Activated naive CD4-positive, alpha-beta T cell treated with anti-CD3 and anti-CD28 coated beads, Interleukin-2, amount 10 ng/mL, durations not matched to agents 7 days and 5 days (primary cell): ENCODE data around the gene BICC1.
"Not testable (repeated sequence)": the region's sequence is repeated elsewhere in the genome, so short reads cannot be mapped to it uniquely, and the experiment has no call there.

Source experiments
- CTCF ChIA-PET: fragments of 350-600 bp; sonication (Branson Sonifier 250); formaldehyde crosslinking; loops from one replicate; lab custom pipeline; 2021; ENCODE audit warnings: antibody characterized with exemption; lab: Charles Lee
- DNase-seq: peaks from one replicate; pipeline ENCODE4 v3.0.0-alpha.2; 2020
- H3K27ac Mint-ChIP-seq: one replicate; pipeline ENCODE4 v1.8.0; 2021; ENCODE audit warnings: mild to moderate bottlenecking, moderate library complexity, mixed read lengths
- H3K27me3 Mint-ChIP-seq: one replicate; pipeline ENCODE4 v1.8.0; 2021; ENCODE audit warnings: mild to moderate bottlenecking, mixed read lengths
- H3K36me3 Mint-ChIP-seq: one replicate; pipeline ENCODE4 v1.8.0; 2021; ENCODE audit warnings: mixed read lengths
- H3K4me1 Mint-ChIP-seq: one replicate; pipeline ENCODE4 v1.8.0; 2021; ENCODE audit warnings: mixed read lengths
- H3K4me3 Mint-ChIP-seq: one replicate; pipeline ENCODE4 v1.8.0; 2021; ENCODE audit warnings: mild to moderate bottlenecking, moderate library complexity, mixed read lengths
- H3K9me3 Mint-ChIP-seq: one replicate; pipeline ENCODE4 v1.8.0; 2021; ENCODE audit warnings: mixed read lengths

Gene BICC1

GRCh38 chr10:58588673-58589265 lies 76.1 kb downstream of the BICC1 start:
- no peaks in the 10 kb centered on the region for H3K4me1 Mint-ChIP-seq
- no peak overlapping the region for H3K4me3 Mint-ChIP-seq
- no peaks in the 10 kb centered on the region for H3K36me3 Mint-ChIP-seq
- no peaks in the 10 kb centered on the region for H3K27me3 Mint-ChIP-seq
- no peak for DNase-seq
- H3K9me3 Mint-ChIP-seq, result no peaks in the 10 kb centered on the region
- CTCF ChIA-PET, result no interaction called here
- no peak overlapping the region for H3K27ac Mint-ChIP-seq

- Mint-ChIP-seq H3K4me1 (no peaks in the 10 kb centered on the region), H3K4me3 (no peak overlapping the region), H3K27ac (no peak overlapping the region), H3K36me3 (no peaks in the 10 kb centered on the region), H3K9me3 (no peaks in the 10 kb centered on the region), H3K27me3 (no peaks in the 10 kb centered on the region)
- DNase-seq, result no peak
- CTCF ChIA-PET, result interaction anchor here (1.1 kb wide), 1 partner anchor 291 kb away, joined by 5 read pairs; no protein-coding TSS in a partner anchor
These were observed 77.6 kb downstream of the BICC1 start for GRCh38 chr10:58590152-58590840.

GRCh38 chr10:58590924-58591323 lies 78.3 kb downstream of the BICC1 start:
- H3K36me3 Mint-ChIP-seq, result no peaks in the 10 kb centered on the region
- H3K27me3 Mint-ChIP-seq, result no peaks in the 10 kb centered on the region
- DNase-seq, result no peak
- H3K9me3 Mint-ChIP-seq, result no peaks in the 10 kb centered on the region
- no peaks in the 10 kb centered on the region for H3K4me1 Mint-ChIP-seq
- CTCF ChIA-PET, result no interaction called here
- H3K4me3 Mint-ChIP-seq, result no peak overlapping the region
- no peak overlapping the region for H3K27ac Mint-ChIP-seq

DNA sequence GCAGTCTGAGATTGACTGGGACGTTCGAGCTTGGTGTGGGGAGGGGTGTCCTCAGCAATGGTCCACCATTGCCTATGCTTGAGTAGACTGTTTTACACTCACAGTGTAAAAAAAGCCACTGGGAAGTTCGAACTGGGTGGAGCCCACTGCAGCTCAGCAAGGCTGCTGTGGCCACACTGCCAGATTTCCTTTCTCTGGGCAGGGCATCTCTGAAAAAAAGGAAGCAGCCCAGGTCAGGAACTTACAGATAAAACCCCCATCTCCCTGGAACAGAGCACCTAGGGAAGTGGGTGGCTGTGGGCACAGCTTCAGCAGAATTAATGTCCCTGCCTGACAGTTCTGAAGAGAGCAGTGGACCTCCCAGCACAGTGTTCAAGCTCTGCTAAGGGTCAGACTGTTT lies 80.3 kb downstream of the BICC1 start:
- no peak for DNase-seq
- no peak overlapping the region for H3K4me3 Mint-ChIP-seq
- H3K9me3 Mint-ChIP-seq, result peaks cover 4% of the 10 kb centered on the region
- H3K27ac Mint-ChIP-seq, result no peak overlapping the region
- H3K27me3 Mint-ChIP-seq, result no peaks in the 10 kb centered on the region
- no peaks in the 10 kb centered on the region for H3K36me3 Mint-ChIP-seq
- no peaks in the 10 kb centered on the region for H3K4me1 Mint-ChIP-seq
- CTCF ChIA-PET, result no interaction called here

DNA sequence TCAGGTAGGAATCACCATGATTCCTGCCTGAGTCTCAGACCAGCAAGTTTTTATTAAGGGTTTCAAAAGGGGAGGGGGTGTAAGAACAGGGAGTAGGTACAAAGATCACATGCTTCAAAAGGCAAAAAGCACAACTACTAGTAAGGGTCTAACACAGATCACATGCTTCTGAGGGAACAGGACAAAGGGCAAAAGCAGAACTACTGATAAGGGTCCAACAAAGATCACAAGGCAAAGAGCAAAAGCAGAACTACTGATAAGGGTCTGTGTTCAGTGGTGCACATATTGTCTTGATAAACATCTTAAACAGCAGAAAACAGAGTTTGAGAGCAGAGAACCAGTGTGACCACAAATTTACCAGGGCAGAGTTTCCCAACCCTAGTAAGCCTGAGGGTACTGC lies 84.5 kb downstream of the BICC1 start:
- not testable (repeated sequence) for H3K27ac Mint-ChIP-seq, H3K36me3 Mint-ChIP-seq

DNA sequence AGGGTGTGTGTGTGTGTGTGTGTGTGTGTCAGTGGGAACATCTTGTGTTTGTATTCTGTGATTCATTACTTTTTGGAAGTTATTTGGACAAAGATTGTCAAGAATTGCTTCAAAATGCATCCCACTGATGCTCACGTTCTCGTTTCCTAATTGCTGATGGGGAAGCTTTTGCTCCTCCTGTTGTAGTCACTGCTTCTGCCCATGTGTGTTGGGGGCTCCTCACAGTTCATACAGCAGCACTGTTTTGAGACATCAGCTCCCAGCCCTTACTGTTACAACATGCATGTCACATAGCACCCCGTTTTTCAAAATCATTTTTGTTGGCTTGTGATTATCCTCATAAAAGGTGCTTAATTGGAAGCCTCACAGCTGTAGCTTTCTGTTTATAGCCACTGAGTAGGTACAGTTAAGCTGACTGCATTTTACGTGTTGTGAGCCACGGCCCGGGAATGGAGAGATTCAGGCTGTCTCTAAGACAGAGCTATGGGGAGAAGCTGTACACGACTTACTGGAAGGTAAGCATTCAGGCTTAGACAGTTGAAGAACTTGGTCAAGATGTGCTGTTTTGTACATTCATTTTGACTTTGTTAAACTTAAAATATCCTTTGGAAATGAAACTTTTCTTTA lies 87.4 kb downstream of the BICC1 start:
- Mint-ChIP-seq H3K36me3 (no peaks in the 10 kb centered on the region), H3K9me3 (peaks cover 4% of the 10 kb centered on the region), H3K4me3 (no peak overlapping the region), H3K27ac (no peak overlapping the region), H3K4me1 (no peaks in the 10 kb centered on the region), H3K27me3 (no peaks in the 10 kb centered on the region)
- CTCF ChIA-PET, result no interaction called here
- DNase-seq, result no peak

More for the DNA sequence above, 84.5 kb downstream of the BICC1 start:
- H3K4me3 Mint-ChIP-seq, H3K9me3 Mint-ChIP-seq, H3K27me3 Mint-ChIP-seq, H3K4me1 Mint-ChIP-seq, CTCF ChIA-PET, DNase-seq: not testable (repeated sequence)

GRCh38 chr10:58608351-58608750 lies 95.7 kb downstream of the BICC1 start:
- no peaks in the 10 kb centered on the region for H3K4me1 Mint-ChIP-seq
- no peak overlapping the region for H3K4me3 Mint-ChIP-seq
- no peaks in the 10 kb centered on the region for H3K36me3 Mint-ChIP-seq
- no peak overlapping the region for H3K27ac Mint-ChIP-seq
- no peak for DNase-seq
- no peaks in the 10 kb centered on the region for H3K27me3 Mint-ChIP-seq
- no peaks in the 10 kb centered on the region for H3K9me3 Mint-ChIP-seq
- CTCF ChIA-PET, result no interaction called here

- DNase-seq, result no peak
- no peak overlapping the region for H3K27ac Mint-ChIP-seq
These were observed 96.3 kb downstream of the BICC1 start for GRCh38 chr10:58608826-58609531.

DNA sequence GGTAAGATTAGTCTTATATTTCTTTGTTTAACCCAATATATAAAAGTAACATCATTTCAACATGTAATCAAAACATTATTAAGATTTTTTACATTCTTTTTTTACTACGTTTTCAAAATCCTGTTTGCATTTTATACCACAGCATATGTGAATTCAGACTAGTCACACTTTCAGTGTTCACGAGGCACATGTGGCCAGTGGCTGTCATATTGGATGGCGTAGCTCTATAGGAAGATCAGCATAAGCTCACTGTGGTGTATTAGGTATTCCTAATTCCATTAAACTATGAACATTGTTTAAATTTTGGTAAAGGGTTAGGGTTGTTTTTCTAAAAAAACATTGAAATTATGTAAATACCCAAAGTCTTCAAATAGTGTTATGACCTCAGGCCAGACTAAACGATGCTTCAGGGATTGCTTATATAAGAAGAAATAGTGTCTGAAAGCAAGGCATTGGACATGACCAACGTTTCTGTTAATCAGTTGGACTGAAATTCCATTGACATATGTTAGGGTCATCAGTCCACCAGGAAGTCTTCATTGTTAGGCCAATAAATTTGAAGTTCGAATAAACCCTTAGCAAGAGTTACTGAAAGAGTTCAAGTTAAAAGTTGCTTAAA lies 97.0 kb downstream of the BICC1 start:
- H3K36me3 Mint-ChIP-seq, result no peaks in the 10 kb centered on the region

More at GRCh38 chr10:58608826-58609531, 96.3 kb downstream of the BICC1 start:
- H3K9me3 Mint-ChIP-seq, result no peaks in the 10 kb centered on the region
- no peak overlapping the region for H3K4me3 Mint-ChIP-seq
- no peaks in the 10 kb centered on the region for H3K4me1 Mint-ChIP-seq
- CTCF ChIA-PET, result no interaction called here
- H3K27me3 Mint-ChIP-seq, result no peaks in the 10 kb centered on the region
- no peaks in the 10 kb centered on the region for H3K36me3 Mint-ChIP-seq

DNA sequence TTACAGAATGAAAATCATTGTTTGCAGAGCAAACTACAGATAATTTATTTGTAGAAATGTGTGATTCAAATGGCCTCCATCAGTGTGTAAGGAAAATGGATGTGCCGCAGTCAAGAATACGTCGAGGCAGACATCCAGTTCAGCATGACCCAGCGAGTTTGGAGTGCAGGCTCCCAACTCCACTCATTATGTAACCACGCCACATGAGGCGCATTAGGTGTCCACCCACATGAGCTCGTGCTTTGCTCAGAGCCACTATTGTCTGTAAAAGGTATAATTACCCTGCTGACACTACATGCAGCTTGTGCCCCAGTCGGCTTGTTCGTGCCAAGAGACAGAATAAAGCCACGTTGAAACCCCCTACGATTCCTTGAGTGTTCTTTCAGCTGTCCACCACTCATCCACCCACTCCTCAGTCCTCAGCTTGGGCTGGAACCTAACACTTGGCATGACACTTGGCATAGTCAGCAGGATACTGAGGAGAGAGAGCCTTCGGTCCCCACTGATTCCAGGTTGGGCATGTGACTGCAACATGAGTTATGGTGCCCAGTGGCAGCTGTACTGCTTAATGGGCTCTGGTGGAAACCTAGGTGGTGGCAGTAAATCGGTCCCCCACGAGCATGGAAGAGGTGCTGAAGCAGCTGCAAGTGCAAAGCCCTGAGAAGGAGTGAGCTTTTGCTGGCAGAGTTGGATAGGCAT lies 102.7 kb downstream of the BICC1 start:
- no peak for DNase-seq
- Mint-ChIP-seq H3K9me3 (no peaks in the 10 kb centered on the region), H3K27me3 (no peaks in the 10 kb centered on the region), H3K27ac (no peak overlapping the region), H3K4me1 (no peaks in the 10 kb centered on the region), H3K4me3 (no peak overlapping the region), H3K36me3 (no peaks in the 10 kb centered on the region)
- CTCF ChIA-PET, result no interaction called here

More for the DNA sequence above, 97.0 kb downstream of the BICC1 start:
- Mint-ChIP-seq H3K27ac (no peak overlapping the region), H3K9me3 (no peaks in the 10 kb centered on the region), H3K4me3 (no peak overlapping the region), H3K27me3 (no peaks in the 10 kb centered on the region), H3K4me1 (no peaks in the 10 kb centered on the region)
- DNase-seq, result no peak
- CTCF ChIA-PET, result no interaction called here

DNA sequence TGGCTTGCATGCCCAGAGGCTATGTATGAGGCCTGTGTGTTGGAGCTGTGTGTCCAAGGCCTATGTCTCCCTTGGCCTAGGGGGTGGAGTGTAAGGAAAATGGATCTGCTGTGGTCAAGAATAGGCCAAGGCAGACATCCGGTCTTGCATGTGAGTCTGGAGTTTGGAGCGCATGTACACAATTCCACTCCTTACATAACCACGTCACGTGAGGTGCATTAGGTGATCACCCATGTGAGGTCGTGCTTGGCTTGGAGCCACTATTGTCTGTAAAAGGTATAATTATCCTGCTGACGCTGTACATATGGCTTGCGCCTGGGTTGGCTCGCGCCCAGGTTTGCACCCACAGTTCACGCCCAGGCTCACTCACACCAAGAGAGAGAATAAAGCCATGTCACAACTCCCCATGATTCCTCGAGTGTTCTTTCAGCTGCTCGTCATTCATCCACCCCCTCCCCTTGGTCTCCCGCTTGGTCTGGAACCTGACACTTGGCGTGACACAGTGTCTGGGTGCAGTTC lies 105.5 kb downstream of the BICC1 start:
- Mint-ChIP-seq H3K4me3 (no peak overlapping the region), H3K9me3 (no peaks in the 10 kb centered on the region), H3K4me1 (no peaks in the 10 kb centered on the region), H3K27ac (no peak overlapping the region), H3K36me3 (no peaks in the 10 kb centered on the region), H3K27me3 (no peaks in the 10 kb centered on the region)
- DNase-seq, result no peak
- CTCF ChIA-PET, result no interaction called here

DNA sequence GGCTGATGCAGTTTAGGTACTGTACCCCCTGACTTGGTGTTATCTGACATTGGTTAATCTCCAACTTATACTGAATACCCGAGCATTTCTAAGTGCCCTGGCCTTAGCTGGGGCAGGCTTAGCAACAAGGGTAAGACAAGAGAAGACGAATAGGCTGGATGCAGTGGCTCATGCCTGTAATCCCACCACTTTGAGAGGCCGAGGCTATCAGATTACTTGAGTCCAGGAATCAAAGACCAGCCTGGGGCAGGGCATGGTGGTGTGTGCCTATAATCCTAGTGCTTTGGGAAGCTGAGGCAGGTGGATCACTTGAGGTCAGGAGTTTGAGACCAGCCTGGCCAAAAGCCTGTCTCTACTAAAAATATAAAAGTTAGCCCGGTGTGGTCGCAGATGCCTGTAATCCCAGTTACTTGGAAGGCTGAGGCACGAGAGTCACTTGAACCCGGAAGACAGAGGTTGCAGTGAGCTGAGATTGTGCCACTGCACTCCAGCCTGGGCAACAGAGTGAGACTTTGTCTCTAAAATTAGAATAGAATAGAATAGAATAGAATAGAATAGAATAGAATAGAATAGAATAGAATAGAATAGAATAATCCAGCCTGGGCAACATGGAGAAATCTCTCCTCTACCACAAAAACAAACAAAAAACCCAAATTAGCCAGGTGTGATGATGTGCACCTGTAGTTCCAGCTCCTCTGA lies 108.9 kb downstream of the BICC1 start:
- no peak overlapping the region for H3K27ac Mint-ChIP-seq
- CTCF ChIA-PET, result no interaction called here
- no peaks in the 10 kb centered on the region for H3K36me3 Mint-ChIP-seq
- H3K4me1 Mint-ChIP-seq, result no peaks in the 10 kb centered on the region
- no peaks in the 10 kb centered on the region for H3K9me3 Mint-ChIP-seq
- no peak for DNase-seq
- no peak overlapping the region for H3K4me3 Mint-ChIP-seq
- H3K27me3 Mint-ChIP-seq, result no peaks in the 10 kb centered on the region

DNA sequence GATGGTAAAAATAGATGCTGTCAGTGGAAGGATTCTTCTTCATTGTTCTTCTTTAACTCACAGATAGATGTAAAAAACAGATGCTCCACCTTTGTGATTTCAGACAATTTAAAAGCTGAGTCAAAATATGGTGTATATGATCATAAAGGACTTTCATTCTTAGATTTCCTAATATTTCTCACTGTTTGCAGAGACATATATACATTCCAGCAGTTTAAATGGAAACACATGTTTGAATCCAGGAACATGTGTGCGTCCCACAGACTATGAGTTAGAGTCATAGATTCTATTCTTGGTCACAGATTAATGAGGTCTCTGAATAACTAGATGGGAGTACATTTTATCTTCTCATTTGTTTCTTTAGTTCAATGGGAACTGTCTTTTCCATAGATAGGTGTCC lies 109.6 kb downstream of the BICC1 start:
- no peak for DNase-seq
- H3K4me3 Mint-ChIP-seq, result no peak overlapping the region
- no peaks in the 10 kb centered on the region for H3K27me3 Mint-ChIP-seq
- H3K27ac Mint-ChIP-seq, result no peak overlapping the region
- no peaks in the 10 kb centered on the region for H3K9me3 Mint-ChIP-seq
- H3K4me1 Mint-ChIP-seq, result no peaks in the 10 kb centered on the region
- H3K36me3 Mint-ChIP-seq, result no peaks in the 10 kb centered on the region
- CTCF ChIA-PET, result no interaction called here
